ENCODE results near the gene CCHCR1.
"Not testable (repeated sequence)": the region's sequence is repeated elsewhere in the genome, so short reads cannot be mapped to it uniquely, and the experiment has no call there.

CCHCR1 gene

GRCh38 chr6:31165064-31165832 is 7.6 kb upstream of the CCHCR1 start:
- intact Hi-C loops (cut with DNase I), result not testable (repeated sequence)
- peak in 1 of 10 donors; percentile 59 for DNase-seq

DNA sequence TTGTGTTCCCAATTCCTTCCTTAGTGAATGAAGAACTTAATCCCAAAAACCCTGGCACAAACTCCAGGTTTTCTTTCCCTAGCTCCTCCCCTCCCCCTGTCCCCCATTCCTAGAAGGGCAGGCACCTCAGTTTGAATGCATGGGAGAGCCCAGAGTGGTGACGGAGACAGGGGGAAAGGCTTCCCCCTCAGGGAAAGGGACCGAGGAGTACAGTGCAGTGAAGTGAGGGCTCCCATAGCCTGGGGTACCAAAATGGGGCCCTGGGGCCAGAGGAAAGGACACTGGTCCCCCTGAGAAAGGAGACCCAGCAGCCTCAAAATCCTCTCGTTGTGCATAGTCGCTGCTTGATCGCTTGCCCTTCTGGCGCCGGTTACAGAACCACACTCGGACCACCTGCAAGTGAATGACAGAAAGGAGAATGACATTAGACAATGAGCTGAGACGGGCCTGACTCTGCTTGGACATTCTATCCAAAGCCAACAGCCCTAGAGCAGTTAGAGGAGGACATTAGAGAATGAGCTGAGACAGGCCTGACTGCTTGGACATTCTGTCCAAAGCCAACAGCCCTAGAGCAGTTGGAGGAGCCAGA is 7.0 kb upstream of the CCHCR1 start:
- intact Hi-C loops (cut with DNase I), result not testable (repeated sequence)

DNA sequence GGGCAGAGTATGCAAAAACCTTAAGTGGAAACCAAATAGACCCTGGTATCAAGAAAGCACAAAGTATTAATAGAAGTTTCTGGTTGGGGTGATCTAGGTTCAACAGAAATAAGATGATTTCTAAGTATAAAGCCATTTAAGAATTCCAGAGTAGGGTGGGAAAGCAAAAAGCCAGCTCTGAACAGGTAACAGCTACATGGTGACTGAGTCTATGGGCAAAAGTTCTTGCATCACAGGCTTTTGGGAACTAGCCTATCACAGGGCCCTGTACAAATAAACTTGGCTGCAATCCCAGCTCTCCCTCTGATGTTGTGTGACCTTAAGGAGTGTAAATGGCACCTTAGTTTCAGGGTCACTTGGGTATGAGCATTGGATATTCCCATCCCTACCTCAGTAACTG is 6.3 kb upstream of the CCHCR1 start:
- intact Hi-C loops (cut with DNase I), result no loop called here
- DNase-seq, result no peak

More for the DNA sequence above, 7.0 kb upstream of the CCHCR1 start:
- peak in 1 of 10 donors; percentile 16 for DNase-seq

DNA sequence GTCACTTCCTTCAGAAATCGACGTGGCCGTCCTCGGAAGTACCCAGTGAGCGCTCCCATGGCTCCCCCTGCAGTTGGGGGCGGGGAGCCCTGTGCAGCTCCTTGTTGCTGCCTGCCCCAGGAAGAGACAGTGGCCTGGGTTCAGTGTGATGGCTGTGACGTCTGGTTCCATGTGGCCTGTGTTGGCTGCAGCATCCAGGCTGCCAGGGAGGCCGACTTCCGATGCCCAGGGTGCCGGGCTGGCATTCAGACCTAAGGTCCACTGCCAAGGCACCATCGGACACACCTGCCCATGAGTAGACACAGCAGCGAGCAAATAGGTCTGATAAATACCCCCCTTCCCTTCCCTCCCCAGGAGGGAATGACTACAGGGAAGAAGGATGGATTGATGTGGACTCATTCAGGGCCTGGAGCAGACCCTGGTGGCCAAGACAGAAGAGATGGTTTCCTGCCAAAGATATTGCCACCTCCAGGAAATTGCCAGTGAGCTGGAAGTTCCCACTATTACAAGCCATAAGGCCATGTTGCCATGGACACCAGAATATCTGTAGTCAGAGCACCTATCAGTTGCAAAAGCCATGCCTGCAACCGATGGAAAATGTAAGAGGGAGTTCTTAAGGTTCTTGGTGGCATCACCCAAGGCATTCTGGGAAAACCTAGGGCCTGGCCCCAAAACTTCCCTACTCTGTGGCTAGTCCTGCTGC is 5.0 kb upstream of the CCHCR1 start:
- intact Hi-C loops (cut with DNase I), result no loop called here
- peak in 1 of 10 donors; percentile 58 for DNase-seq

- peak in 1 of 10 donors; percentile 57 for DNase-seq
- intact Hi-C loops (cut with DNase I), result no loop called here
These were observed 3.9 kb upstream of the CCHCR1 start for GRCh38 chr6:31161216-31162126.

- intact Hi-C loops (cut with DNase I), result loop anchor here (5.0 kb wide), 1 partner anchor 38 kb away; no protein-coding TSS in a partner anchor
- DNase-seq, result peak in 1 of 10 donors; percentile 73
These were observed 1.6 kb upstream of the CCHCR1 start for GRCh38 chr6:31158863-31159855.

DNA sequence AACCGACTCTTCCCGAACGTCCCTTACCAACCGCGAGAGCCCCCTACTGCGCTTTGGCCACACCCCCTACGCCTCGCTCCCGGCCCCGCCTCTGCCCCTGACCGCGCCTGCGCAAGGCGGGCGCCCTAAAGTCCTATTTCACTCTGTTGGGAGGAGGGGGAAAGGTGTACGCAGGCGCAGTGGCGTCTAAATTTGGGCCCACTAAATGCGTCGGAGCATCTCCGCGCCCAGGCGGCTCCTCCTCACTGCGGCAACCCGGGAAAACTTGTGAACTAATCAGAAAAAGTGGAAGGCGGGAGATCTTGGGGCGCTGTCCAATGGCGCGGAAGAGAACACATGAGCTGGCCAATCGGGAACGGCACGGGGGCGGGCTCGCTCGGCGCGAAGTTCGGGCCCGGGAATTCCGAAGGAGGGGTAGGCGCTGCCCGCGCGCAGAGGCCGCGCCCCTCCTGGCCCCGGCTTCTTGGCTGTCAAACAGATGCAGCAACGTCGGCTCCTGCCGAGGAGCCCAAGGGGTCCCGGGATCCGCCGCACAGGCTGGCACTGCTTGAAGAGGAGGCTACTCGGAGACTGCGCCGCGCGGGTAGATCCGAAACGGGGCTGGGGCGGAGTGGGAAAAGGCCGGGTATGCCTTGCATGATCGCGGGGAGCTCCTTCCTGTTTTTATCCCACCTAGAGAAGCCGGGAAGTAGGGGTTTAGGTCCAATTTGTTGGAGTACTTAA is 699 bp upstream of the CCHCR1 start, which contains the start of gene TCF19:
Gene TCF19 (plus strand): TSS at position 450 of the 723 bp plus-strand sequence. CDS start 881 bp downstream, outside the sequence.
- DNase-seq, result peak; percentile 92 to 99 (median 97)
- intact Hi-C loops (cut with DNase I), result loop anchor here (5.0 kb wide), 1 partner anchor 39 kb away; no protein-coding TSS in a partner anchor

DNA sequence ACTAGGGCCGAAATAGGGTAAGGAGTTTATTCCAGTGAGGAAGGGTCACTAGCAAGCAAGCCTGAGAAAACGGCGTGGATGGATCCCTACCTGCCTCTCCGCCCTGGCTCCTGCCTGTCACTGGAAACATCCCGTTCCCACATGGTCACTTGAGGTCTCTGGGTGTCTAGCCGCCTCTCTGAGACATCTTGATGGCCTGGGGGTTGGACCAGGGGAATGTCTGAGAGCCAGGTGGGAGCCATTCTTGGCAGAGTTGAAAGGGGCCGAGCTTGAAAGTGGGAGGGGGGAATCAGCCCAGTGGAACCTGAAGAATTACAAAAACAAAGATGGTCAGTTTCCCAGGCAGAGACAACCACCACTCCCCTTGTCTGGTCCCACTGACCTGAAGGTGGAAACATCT is 961 bp downstream of the CCHCR1 start:
- DNase-seq, result peak in 1 of 10 donors; percentile 72
- intact Hi-C loops (cut with DNase I), result loop anchor here (5.0 kb wide), 1 partner anchor 41 kb away; no protein-coding TSS in a partner anchor

DNA sequence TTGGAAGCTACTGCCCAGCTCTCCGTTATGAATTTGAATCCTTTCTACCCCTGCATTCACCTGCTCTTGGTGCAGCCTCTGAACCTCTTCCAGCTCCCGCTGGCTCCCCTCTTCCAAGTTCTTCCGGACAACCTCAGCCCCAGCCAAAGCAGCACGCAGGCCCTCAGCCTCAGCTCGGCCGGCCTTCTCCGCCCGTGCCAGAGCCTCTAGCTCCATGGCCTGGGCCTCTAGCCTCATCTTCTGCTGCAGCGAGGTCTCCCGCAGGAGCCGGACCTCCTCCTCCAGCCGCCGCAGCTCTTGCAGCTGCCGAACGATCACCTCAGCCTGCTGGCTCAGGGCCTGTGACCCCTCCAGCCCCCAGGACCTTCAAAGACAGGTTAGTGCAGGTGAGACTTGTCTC is 3.2 kb downstream of the CCHCR1 start:
- peak in 1 of 10 donors; percentile 59 for DNase-seq
- intact Hi-C loops (cut with DNase I), result no loop called here

GRCh38 chr6:31152781-31153180 is 4.8 kb downstream of the CCHCR1 start:
- intact Hi-C loops (cut with DNase I), result no loop called here
- DNase-seq, result peak in 1 of 10 donors; percentile 18

- peak in 1 of 10 donors; percentile 7 for DNase-seq
- intact Hi-C loops (cut with DNase I), result no loop called here
These were observed 7.7 kb downstream of the CCHCR1 start for GRCh38 chr6:31149827-31150447.

DNA sequence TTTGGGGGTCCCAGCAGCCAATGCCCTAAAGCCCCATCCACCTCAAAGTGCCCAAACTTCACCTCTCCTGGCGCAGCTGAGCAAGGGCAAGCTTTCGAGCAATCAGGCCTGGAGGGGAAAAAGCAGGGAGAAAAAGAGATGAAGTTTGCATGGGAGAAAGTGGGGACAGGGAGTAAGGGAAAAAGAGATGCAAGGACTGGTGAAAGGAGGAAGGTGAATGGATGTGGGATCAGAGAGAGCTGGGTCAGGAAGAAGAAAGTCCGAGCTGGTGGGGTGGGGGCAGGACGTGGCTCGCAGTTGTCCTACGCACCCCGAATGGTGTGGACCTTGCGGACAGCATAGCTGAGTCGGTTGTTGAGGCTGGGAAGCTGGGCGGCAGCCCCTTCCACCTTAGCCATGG is 12.2 kb downstream of the CCHCR1 start:
- DNase-seq, result peak in 1 of 10 donors; percentile 61
- intact Hi-C loops (cut with DNase I), result no loop called here

GRCh38 chr6:31144970-31145340 is 12.6 kb downstream of the CCHCR1 start:
- intact Hi-C loops (cut with DNase I), result no loop called here
- peak in 1 of 10 donors; percentile 44 for DNase-seq

- intact Hi-C loops (cut with DNase I), result no loop called here
- DNase-seq, result peak in 1 of 10 donors; percentile 63
These were observed 13.2 kb downstream of the CCHCR1 start for GRCh38 chr6:31144296-31144969.

GRCh38 chr6:31143148-31143547 is 14.5 kb downstream of the CCHCR1 start:
- peak in 1 of 10 donors; percentile 79 for DNase-seq
- intact Hi-C loops (cut with DNase I), result no loop called here

DNA sequence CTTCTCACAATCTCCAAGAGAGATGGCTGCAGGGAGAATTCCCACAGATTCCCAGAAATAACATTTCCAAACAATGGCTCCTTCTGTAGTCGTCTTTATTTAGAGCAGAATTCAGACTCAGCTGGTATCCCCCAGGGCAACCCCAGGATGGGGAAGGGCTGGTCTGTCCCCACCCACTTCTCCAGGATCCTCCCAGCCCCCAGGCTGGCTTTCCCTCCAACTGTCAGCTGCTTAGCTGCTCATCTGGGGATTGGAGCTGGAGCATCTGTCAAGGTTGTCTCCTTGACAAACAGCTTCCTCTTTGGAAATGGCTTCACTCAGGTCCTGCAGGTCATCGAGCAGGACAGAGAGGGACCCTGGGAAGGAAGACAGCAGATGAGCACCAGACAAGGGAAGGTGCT is 15.2 kb downstream of the CCHCR1 start:
- intact Hi-C loops (cut with DNase I), result no loop called here
- peak in 1 of 10 donors; percentile 36 for DNase-seq

GRCh38 chr6:31140643-31141042 is 17.0 kb downstream of the CCHCR1 start:
- peak in 2 of 10 donors; percentile 69 to 71 for DNase-seq
- intact Hi-C loops (cut with DNase I), result no loop called here

All from posterior cingulate gyrus (tissue), 11 donors.